HG02642 (cell line): ENCODE results near the gene EGFR.
A peak's percentile ranks its signal among the peaks of the same experiment; 100 is the strongest.

Experiments
- ATAC-seq: cut with Tn5 transposase; IDR thresholded peaks from one replicate; pipeline ENCODE4 v1.9.1; 2021; ENCODE audit warnings: mild to moderate bottlenecking; ENCODE audit not compliant: unreplicated experiment, poor library complexity

The EGFR gene

GRCh38 chr7:55252386-55252785 is 233.6 kb downstream of the EGFR start:
- ATAC-seq: no peak

DNA sequence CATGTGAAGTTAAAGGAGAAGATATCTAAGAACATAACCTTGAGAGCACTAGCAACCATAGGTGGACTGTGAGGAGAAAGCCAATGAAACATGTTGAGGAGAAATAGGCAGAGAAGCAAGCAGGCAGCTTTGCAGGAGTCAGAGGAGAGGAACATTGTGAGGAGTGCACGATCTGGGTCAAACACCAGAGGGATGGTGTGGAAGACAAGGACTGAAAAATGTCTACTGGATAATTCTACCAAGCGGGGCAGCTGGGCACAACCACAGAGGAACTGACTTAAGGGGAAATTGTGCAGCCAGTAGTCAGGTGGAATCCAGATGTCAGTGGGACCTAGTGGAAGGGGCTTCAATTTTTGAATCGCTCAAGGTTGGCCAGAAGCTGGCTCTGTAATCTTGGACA is 234.4 kb downstream of the EGFR start:
- no peak for ATAC-seq

DNA sequence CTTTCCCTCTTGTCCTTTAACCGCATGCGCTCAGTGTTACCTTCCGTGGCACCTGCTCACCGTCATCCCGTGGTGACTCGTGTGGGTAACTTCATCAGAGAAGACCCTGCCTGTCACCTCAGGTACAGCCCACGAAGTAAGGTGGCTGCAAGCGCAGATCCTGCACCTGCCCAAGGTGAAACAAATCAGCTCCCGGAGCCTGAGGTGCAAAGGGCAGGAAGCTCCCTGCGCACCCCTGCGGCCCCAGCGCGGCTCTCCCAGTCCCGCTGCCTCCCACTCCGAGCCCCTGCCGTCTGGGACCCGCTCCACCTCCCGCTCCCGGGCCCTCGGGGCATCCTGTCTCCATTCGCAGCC is 235.4 kb downstream of the EGFR start:
- no peak for ATAC-seq

DNA sequence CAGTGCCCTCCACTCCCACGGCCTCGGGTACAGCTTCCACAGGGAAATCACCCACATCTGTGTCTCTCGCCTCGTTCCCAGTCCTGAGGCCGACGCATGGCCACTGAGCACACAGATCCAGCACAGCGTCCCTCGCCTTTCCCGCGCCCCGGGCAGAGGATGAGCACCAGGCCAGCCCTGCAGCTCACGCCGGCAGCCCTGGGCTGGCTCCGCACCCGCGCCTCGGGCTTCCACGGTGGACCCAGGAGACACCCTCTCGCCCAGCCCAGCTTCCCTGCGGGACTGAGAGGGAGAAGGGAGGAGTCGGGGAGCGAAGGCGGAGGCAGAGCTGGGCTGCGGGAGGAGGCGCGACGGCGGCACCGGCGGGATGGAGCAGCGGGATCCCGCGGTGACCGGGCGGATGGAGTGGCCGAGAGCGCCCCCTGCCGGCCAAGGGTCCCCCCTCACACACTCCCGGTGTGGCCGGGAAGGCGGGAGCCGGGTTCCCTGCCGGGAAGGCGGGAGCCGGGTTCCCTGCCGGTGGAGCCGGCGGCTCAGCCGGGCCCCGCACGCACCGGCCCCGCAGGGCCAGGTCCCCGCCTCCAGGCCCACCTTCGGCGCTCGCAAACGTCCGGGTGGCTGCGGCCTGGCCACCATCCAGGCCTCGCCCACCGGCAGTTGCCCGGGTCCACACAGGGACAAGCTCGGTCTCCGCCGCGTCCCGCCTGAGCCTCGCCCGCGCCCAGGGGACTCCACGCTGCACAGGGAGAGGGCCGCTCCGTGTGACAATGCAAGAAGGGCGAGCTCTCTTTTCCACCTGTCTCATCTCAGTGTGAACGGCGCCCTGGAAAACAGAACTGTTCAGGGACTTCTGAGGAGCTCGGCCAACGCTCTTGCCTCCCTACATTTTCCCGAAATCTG is 236.0 kb downstream of the EGFR start:
- peak; percentile 80 for ATAC-seq

DNA sequence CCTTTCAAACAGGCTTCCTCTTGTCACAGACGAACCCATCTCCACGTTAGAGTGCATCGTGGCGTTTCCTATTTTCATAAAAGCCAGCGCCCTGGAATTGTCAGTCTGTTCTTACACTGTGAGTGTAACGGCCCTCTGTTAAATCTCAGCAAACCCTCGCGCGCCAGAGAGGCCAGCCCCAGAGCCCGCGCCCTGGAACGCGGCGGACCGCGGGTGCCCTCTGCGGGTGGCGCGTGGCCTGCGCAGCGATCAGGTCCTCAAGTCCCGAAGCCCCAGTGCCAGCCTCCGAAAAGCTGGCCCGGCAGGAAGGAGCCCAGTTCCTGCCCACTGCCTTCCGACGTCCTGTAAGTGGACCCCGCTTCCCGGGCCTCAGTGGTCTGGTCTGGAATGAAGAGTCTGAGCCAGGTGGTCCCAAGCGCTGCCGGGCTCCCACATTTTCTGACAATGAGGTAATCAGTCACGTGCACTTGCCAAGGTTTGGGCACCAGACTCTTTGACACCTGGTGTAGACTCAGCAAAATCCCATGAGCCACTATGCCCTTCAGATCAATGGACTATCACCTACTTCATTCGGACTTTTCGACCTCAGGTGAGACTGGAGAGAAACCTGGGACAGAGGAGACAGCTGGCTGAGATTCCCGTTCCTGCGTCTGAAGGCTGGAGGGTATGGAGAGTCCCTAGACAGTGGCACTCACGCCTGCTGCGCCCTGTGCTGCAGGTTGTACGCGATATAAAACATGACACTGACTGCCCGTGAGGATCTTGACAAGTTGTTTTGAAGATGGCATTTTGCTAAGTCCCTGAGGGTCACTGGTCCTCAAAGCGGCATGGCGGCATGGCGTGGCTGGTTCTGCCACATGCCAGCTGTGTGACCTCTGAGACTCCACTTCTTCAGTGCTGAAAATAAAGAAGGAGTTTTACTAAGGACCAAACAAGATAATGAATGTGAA is 237.0 kb downstream of the EGFR start:
- peak; percentile 90 for ATAC-seq

DNA sequence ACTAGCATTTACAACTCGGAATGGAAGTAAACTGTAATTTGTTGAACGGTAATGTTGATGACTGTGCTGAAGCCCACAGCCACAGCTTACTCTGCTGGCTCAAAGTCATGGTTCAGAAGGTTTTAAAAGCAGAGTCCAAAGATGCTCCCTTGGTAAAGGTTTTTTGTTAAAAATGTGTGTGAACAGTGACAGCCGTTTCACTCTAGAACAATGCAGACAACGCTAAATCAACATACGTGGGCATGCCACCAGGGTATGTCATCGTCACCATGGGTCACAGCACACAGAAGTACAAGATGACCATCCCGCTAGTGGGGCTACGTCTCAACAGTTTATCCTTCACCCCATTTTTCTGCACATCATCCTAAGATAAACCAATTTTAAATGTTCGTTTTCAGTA is 239.8 kb downstream of the EGFR start:
- no peak for ATAC-seq

DNA sequence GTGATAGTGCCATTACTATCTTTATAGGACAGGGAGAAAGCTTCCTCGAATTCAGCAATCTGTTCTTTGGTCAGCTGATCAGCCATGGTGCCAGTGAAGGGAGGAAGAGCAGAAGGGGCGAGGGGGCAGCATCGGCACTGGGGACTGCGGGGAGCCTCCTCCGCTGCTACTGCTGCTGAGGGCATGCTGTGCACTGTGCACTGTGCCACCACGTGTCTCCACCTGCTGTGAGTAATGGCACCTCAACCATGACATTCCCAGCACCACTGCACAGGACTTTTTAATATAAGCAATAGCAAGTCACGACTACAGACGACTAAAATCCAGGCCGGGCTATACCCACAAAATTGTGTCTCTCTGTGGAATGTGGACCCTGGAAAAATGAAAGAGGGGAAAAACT is 241.4 kb downstream of the EGFR start:
- ATAC-seq: no peak

- no peak for ATAC-seq
Observed at GRCh38 chr7:55260676-55261385, 242.0 kb downstream of the EGFR start.
